C4-2B (cell line): ENCODE results near the gene CECR2.

Experiments used
- ZFX ChIP-seq: fragments of 450-650 bp; IDR thresholded peaks from 2 replicates; pipeline ENCODE4 v1.6.1; 2017
- TF ChIP-seq, protein P1 (sequence below): fragments of 450-650 bp; conservative IDR thresholded peaks from 2 replicates; pipeline ENCODE4 v1.5.1; 2017; ENCODE audit warnings: mild to moderate bottlenecking

- TF ChIP-seq, protein P1, sequence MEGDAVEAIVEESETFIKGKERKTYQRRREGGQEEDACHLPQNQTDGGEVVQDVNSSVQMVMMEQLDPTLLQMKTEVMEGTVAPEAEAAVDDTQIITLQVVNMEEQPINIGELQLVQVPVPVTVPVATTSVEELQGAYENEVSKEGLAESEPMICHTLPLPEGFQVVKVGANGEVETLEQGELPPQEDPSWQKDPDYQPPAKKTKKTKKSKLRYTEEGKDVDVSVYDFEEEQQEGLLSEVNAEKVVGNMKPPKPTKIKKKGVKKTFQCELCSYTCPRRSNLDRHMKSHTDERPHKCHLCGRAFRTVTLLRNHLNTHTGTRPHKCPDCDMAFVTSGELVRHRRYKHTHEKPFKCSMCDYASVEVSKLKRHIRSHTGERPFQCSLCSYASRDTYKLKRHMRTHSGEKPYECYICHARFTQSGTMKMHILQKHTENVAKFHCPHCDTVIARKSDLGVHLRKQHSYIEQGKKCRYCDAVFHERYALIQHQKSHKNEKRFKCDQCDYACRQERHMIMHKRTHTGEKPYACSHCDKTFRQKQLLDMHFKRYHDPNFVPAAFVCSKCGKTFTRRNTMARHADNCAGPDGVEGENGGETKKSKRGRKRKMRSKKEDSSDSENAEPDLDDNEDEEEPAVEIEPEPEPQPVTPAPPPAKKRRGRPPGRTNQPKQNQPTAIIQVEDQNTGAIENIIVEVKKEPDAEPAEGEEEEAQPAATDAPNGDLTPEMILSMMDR: no peak
- no peak for TF ChIP-seq ZFX
Observed at GRCh38 chr22:17566776-17567175, 197.5 kb downstream of the CECR2 start.
